KOPT-K1 (cell line): ENCODE measurements around the gene RNU6-9.

Source experiments
- H3K27ac ChIP-seq: fragments of 200-600 bp; sonication (generic); 2 replicates; pipeline ENCODE4 v1.5.1; 2016; ENCODE audit warnings: antibody characterized with exemption, mild to moderate bottlenecking, low read depth, low read length; ENCODE audit not compliant: poor library complexity, severe bottlenecking
- H3K36me3 ChIP-seq: fragments of 200-600 bp; sonication (generic); 2 replicates; pipeline ENCODE4 v1.5.1; 2017; ENCODE audit warnings: antibody characterized with exemption, mild to moderate bottlenecking, low read length, moderate library complexity; ENCODE audit not compliant: insufficient read depth
- H3K9me3 ChIP-seq: fragments of 200-600 bp; sonication (generic); 2 replicates; pipeline ENCODE4 v1.5.1; 2017; ENCODE audit warnings: antibody characterized with exemption, low read length, mild to moderate bottlenecking; ENCODE audit not compliant: insufficient read depth, poor library complexity, severe bottlenecking

The RNU6-9 gene

DNA sequence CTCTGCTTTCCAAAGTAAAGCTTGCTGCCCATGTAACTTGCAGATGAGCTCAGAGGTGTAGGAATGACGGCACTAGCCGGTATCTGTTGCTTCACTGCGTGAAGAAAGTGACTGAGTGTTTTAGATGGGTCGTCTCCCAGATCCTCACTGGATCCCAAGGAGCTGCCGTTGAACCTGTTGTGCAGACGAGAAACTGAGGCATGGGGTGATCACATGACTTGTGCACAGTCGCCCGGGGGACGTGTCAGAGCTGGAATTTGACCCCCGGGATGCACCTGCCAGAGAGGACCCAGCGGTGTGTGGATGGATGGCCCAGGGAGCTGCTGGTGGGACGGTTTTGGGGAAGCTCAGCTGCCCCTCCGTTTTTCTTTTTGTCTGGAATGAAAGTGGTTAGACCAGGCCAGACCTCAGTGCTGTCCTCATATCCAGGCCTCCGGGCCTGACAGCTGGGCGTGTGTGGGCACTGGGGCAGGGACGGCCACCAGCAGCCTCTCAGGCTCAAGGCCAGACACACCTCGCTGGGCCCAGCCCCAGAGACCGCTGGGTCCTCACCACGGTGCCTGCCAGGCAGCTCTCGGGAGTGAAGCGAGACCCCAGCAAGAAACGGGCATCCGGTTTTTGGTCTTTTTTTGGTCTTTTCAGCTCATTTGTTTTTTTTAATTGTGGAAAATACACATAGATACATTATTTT, 45.1 kb downstream of the RNU6-9 start:
- Histone ChIP-seq H3K36me3 (no peaks in the 10 kb centered on the region), H3K9me3 (no peaks in the 10 kb centered on the region), H3K27ac (no peak overlapping the region)

DNA sequence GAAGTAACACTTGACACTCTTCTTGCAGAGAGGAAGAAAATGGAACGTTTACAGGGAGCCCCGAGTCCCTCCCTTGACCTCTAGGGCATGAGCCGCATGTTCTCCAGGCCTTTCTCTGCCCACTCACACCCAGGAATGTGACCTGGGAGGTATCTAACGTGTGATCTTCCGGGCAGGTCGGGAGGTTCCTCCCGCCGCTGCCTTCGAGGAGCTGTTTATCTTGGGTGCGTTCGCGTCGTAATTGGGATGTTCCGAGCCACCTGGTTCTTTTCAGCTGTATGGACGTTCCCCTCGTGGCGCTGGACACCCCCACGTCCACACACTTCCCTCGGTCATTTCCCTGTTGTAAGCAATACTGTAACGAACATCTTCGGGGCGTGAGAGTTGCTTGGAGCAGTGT, 46.2 kb downstream of the RNU6-9 start:
- H3K27ac ChIP-seq: no peak overlapping the region
- H3K36me3 ChIP-seq: no peaks in the 10 kb centered on the region
- no peaks in the 10 kb centered on the region for H3K9me3 ChIP-seq

DNA sequence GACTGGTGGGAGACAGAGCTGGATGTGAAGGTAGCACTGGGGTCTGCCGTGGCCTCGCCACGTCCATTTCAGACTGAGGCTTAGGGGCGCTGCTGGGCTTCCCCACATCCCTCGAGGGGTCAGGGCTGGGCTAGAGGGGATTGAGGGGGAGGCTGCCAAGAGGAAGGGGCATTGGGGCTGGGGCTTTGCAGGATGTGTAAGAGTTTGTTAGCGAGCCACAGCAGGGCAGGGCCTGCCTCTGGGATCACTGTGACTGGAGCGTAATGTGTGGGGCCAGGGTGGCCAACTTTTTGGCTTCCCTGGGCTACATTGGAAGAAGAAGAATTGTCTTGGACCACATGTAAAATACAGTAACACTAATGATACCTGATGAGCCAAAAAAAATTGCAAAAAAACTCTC, 46.6 kb downstream of the RNU6-9 start:
- Histone ChIP-seq H3K36me3 (no peaks in the 10 kb centered on the region), H3K9me3 (no peaks in the 10 kb centered on the region), H3K27ac (no peak overlapping the region)

DNA sequence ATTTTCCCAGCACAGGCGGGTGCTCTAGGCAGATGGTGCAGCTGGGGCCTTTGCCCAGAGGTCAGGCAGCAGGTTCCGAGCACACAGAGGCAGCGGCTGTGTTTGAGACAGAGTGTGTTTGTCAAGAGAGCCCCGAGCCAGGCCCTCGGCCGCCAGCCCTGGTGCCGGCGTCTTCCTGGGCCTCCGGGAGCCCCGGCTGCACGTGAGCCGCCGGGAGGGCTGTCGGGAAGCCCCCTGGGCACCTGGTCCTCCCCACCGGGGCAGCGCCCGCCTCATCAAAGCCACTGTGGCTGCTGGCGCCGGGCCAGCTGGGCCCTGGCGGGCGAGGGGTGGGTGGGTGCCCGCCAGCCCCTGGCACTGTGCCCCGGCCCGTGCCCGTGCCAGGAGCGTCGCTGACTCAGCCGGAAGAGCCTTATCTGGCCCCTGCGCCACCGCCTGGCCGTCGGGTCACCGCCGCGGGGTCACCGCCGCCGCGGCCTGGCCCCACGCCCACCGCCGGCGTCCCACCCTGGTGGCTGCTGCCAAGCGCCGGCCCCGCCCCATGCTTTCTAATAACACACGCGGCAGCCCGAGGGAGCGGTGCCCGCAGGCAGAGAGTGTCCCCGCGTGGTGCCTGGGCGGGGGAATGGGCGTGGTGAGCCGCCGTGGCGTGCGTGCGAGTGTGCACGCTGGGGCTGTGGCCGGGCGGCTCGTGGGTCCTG, 47.5 kb downstream of the RNU6-9 start:
- Histone ChIP-seq H3K27ac (no peak overlapping the region), H3K9me3 (no peaks in the 10 kb centered on the region), H3K36me3 (no peaks in the 10 kb centered on the region)

DNA sequence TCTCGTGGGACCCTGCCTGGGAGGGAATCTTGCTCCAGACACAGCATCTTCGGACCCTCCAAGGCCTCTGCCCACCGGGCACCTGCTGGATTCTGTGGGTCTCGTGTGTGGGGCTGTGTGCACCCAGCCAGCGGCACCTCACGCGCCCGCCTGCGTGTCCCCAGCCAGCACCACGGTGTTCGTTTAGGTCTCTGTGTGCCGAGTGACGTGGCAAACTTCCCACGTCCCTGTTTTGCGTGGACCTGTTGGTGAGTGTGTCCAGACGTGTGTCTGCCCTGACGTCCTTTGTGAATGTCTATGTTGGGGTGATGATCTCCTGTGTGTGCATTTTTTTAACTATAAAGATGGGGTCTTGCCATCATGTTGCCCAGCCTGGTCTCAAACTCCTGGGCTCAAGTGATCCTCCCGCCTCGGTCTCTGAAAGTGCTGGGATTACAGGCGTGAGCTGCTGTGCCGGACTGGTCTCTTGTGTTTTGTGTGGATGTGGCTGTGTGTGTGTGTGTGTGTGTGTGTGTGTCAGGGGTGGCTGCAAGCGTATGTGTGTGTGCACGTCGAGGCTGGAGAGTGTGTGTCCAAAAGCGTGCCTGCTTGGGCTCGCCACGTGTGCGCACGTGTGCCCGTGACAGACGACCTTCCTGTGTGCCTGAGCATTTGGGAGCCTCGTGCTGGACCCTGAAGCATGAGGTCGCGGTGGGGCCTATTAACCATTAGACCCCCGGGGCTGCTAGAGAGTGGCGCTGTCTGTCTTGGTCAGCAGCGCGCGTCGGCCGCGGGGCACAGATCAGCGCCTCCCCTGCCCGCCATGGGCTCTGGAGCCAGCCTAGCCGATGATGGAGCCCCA, 48.2 kb downstream of the RNU6-9 start:
- Histone ChIP-seq H3K27ac (no peak overlapping the region), H3K9me3 (no peaks in the 10 kb centered on the region), H3K36me3 (no peaks in the 10 kb centered on the region)

DNA sequence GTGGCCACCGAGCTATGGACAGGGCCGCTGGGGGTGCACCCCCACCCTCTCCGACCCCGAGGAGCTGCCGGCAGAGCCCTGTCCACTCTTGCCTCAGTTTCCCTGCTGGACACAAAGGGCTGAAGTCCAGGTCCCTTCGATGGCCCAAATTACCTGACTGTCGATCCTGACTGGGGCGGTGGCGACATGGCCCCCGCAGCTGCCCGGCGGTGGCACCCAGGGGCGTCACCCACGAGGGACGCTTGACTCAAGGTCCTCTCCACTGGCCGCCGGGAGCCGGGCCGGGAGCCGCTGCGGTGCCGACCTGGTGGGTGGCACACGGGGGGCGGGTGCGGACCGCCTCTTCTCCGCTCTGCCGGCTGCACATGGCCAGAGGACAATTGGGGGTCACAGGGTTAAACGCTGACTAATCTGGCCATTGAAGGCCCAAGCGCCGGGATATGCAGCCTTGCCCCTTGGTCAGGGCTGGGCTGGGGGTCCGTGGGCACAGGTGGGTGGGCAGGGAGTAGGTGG, 48.9 kb downstream of the RNU6-9 start:
- Histone ChIP-seq H3K27ac (no peak overlapping the region), H3K36me3 (no peaks in the 10 kb centered on the region), H3K9me3 (no peaks in the 10 kb centered on the region)
